HG02981 (cell line): ENCODE measurements around the gene C4orf36.
A peak's percentile ranks its signal among the peaks of the same experiment; 100 is the strongest.
"Not testable (repeated sequence)": the region's sequence is repeated elsewhere in the genome, so short reads cannot be mapped to it uniquely, and the experiment has no call there.

Experiments used
- ATAC-seq: cut with Tn5 transposase; IDR thresholded peaks from one replicate; pipeline ENCODE4 v1.9.1; 2021; ENCODE audit warnings: mild to moderate bottlenecking, moderate library complexity; ENCODE audit not compliant: unreplicated experiment

Gene C4orf36

DNA sequence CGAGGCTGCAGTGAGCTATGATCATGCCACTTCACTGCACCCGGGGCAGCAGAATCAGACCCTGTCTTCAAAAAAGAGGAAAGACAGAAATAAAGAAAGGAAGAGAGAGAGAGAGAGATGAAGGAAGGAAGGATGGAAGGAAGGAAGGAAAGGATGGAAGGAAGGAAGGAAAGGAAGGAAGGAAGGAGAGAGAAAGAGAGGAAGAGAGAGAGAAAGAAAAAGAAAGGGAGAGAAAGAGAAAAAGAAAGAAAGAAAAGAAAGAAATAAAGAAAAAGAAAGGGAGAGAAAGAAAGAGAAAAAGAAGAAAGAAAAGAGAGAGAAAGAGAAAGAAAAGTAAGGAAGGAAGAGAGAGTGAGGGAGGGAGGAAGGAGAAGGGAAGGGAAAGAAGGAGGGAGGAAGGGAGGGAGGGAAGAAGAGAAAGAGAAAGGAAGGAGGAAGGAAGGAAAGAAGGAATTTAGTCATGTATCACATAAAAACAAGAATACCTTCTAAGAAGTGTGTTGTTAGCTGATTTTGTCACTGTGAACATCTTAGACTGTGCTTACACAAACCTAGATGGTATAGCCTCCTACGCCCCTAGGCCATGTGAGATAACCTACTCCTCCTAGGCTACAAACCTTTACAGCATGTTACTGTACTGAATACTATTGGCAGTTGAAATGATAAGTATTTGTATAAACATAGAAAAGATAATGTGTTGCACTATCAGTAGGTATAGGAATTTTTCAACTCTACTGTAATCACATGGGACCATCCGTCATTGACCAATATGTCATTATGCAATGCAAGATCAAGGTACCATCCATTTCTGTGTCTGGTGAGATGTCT is 25.2 kb upstream of the C4orf36 start:
- no peak for ATAC-seq

DNA sequence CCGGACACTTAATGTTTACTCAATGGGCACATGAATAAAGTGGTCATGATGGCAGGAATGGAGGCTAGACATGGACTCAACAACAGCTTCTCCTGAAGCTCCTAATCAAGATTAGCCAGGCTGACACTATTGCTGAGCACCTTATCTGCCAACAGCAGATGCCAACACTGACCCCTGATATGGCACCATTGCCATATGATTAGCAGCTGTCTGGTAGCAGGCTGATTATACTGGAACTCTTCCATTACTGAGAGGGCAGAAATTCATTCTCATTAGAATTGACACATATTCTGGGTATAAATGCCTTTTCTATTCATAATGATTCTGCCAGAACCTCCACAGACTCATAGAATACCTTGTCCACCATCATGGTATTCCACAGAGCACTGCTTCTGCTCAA is 24.2 kb upstream of the C4orf36 start:
- no peak for ATAC-seq

DNA sequence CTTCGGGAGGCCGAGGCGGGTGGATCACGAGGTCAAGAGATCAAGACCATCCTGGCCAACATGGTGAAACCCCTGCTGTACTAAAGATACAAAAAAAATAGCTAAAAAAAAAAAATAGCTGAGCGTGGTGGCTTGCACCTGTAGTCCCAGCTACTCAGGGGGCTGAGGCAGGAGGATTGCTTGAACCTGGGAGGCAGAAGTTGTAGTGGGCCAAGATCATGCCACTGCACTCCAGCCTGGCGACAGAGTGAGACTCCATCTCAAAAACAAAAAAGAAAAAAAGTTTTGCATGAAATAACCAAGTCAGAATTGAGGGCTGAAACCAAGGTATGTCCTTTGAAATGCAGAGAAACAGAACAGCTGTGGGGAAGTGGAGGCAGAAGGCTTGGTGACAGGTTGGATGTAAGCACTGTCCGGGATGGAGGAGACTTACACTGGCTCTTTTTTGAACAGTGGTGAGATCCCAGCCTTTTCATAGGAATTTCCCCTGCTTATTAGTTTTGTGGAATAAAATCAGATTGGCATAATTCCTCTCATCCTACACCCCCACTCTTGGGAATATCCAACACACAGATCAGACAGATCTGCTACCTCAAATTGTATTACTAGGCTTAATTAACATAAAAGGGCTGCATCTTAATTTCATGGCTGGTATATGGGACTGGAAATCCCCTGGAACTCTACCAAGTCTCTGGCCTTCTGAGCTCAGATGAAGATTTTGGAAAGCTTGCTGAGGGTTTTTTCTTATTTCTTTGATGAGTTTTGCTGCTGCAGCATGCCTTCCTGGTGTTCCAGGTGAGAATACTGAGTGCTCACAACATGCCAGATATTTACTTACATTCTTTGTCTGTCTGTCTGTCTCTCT is 18.8 kb upstream of the C4orf36 start:
- ATAC-seq, result no peak

DNA sequence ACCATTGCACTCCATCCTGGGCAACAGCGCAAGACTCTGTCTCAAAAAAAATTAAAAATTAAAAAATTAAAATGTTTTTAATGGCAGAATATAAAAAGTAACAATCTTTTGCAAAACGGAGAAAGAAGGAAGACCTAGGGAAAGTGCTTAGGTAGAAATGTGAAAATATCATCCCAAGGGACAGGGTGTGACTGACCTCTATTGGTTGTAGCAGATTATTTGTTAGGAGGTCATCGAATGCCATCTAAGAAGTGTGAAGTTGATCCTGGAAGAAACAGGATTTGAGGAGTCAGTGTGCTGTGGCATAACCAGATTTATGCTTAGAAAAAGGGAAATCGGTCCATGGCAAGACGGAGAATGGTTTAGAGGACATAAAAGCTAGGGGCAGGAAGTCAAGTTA is 18.1 kb upstream of the C4orf36 start:
- no peak for ATAC-seq

DNA sequence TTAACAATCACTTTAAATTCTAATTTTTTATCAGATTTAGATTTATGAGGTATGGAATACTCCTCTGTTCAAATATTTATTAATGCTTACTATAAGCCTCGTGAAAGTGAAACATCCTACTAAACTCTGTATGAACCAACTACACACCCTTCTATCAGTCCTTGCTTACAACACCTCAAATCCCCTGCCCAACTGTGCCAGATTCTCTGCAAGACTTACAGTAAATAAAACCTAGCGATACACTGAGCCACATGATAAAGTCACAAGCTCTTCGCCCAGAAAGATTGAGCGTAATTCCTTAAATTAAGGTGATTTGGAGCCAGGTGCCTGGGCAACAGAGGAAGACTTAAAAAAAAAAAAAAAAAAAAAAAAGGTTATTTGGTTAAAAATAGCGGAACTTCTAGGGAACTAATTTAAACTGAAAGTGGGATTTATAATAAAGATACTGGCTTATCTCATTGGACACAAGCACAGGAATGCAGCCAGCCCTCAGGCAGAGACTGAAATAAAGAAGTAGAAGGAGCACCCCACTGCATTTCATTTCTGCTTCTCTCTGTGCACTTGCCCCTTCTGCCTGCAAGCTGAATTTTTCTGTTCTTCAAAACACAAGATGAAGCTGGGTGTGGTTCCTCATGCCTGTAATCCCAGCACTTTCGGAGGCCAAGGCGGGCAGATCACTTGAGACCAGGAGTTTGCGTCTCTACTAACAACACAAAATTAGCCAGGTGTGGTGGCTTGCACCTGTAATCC is 17.5 kb upstream of the C4orf36 start:
- ATAC-seq, result no peak

DNA sequence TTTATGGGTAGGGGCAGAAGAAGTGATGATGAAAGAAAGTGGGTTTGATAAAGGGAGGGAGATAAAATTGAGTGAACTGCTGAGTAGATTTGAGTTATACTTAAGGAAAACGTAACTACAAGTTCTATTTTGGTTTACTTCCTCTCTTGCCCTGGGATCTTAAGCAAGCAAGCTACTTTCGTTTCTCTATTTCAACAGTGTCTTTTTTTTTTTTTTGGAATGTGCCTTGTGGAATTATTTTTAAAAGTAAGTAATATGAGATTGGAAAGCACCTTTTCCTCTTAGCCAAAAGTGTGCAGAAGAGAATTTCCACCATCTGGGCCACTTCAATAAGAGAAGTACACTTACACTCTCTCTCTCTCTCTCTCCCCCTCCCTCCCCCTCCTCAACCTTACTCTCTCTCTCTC is 16.0 kb upstream of the C4orf36 start:
- no peak for ATAC-seq

DNA sequence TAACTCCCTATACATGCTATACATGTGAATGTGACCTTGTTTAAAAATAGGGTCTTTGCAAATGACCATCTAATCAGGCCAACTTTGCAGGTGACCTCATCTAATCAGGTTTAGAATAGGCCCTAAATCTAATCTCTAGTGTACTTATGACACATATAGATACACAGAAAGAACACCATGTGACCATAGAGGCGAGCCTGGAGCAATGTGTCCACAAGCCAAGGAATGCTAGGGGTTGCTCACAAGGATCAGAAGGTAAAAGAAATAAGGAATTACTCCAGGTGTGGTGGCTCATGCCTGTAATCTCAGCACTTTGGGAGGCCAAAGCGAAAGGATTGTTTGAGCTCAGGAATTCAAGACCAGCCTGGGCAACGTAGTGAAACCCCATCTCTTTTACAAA is 9.6 kb upstream of the C4orf36 start:
- ATAC-seq, result no peak

DNA sequence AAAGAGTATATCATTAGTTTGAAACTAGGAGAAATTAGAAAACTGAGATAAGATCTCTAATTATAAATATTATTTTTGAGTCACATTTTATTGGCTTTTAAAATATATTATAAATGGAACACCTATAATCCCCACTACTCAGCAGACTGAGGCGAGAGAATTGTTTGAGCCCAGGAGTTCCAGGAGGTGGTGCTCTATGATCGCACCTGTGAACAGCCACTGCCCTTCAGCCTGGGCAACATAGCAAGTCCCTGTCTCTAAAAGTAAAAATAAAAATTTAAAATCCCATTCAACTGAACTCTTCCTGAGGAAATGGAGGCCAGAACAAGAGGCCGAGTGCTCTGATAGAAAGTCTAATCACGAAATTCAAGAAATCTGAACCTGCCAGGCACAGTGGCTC is 6.3 kb upstream of the C4orf36 start:
- no peak for ATAC-seq

DNA sequence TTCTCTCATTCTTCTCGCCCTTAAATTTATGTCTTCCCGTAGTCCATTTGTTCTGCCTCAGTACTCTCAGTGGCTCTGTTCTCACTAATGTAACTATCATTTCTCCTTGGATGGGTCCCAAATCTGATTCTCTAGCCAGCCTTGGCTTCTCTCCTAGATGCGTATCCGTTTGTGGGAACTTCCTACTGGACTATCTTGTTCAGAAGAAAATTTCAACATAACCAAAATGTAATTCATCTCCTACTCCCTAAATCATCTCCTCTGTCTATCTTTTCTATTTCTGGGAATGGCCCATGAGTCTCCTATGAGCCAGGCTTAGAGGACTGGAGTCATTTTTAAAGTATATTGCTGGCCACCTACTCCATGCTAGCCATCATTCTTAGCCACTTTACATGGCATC is 4.4 kb upstream of the C4orf36 start:
- no peak for ATAC-seq

DNA sequence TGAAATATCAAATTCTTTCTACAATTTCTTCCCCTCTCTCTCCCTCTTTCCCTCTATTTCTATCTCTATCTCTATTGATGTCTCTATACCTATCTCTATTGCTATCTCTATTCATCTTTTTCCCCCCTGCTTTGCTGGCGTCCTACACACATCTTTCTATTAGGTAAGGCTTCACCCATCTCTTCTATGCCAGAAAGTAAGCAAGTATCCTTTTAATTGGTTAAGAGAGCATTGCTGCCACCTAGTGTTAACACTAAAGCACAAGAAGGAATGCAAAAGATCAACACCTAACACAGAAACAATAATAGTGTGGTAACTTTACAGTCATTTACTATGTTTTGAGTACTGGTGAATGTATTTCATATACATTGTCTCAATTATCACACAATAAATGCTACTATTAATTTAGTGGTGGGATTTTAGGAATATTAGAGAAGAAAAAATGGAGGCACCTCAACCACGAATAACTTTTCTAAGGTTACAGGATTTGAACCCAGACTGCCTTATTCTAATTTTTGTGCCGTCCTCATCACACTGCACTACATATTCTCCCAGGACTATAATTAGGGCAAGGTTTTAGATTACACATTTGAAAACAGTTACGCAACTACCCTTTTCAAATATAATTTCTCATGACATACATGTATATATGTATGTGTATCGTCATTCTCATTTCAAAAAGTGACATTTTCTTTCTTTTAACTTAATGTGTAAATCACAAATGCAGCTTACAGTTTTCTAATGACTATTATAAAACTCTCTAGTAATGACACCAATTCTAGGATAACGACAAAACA is 3.7 kb upstream of the C4orf36 start:
- peak; percentile 50 for ATAC-seq

DNA sequence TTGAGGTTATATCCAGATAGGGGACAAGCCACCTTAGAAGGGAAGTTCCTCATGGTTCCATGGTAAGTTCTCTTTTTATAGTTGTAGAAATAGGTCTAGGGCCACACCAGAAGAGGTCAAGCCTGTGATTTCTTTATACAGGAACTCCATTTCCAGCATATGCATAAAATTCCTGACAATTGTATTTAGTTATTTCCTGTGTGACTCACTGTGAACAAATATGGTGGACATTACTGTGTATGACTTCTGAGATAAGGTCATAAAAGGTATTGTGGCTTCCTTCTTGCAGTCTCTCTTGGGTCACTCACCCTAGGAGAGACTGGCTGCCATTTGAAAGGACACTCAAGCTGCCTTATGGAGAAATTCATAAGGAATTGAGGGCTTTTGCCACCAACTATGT is 2.2 kb upstream of the C4orf36 start:
- no peak for ATAC-seq

DNA sequence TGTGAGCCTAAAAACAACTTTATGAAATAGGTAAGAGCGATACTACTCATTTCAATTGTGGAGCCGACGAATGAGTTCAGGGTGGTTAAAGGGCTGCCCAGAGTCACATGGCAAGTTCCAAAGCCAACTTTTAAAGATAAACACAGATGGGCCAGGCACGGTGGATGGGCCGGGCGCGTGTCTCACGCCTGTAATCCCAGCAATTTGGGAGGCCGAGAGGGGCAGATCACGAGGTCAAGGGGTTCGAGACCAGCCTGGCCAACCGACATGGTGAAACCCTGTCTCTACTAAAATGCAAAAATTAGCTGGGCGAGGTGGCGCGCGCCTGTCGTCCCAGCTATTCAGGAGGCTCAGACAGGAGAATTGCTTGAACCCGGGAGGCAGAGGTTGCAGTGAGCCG is 914 bp upstream of the C4orf36 start:
- no peak for ATAC-seq

DNA sequence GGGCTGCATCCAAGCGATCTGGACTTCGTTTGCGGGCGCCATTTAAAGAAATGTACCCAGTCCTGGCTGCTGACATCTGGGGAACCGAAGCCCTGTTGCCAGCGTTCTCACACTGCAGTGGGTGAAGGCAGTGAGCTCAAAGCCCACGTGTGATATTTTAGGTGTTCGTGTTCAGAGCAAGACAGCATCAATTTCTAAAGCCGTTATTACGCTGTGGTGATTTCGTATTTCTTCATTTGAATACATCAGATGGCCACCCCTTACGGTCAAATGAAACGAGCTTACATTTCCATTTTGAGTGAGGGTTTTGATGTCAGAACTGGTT is 376 bp upstream of the C4orf36 start:
- ATAC-seq, result peak; percentile 13

DNA sequence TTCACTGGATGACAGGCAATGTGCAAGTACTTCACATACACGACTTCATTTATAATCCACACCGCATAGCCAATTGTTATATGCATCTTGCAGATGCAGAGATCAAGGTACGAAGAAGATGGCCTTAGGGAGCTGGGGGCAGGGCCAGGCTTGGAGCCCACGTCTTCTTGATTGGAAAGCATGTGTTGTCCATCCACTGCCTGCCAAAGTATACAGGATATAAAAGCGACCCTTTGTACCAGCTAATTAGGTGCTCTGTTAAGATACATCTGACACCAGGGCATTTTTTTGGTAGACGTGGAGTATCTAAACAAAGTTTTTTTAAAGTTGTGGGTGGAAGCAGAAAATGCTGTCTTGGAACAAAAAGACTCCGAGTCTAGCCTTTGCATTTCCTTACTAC is 1.4 kb downstream of the C4orf36 start:
- no peak for ATAC-seq

DNA sequence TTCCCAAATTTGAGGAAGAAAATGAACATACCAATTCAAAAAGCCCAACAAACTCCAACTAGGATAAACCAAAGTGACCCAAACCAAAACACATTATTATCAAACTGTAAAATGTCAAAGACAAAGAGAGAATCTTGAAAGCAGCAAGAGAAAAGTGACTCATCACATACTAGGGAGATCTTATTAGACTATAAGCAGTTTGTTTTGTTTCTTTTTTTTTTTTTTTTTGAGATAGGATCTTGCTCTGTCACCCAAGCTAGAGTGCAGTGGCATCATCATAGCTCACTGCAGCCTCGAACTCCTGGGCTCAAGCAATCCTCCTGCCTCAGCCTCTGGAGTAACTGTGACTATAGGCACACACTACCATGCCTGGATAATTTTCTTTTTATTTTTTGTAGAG is 12.6 kb downstream of the C4orf36 start:
- no peak for ATAC-seq

DNA sequence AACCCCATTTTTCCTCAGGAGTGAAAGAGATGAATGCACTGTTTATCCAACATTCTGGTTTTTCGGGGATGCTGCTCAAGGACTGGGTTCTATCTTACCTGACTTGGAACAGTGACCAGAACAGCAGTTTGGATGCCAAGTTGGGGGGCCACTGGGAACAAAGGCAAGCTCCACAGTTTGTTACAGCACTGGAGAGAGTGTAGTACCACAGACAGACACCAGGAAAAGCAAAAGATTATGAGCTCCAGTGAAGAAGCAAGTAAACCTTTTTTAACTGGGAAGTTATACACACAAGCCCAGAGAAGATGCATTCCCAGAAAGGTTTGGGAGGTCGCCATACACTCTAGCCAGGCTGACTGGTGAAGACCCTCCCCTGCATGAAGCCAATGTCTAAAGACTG is 13.6 kb downstream of the C4orf36 start:
- ATAC-seq, result no peak

DNA sequence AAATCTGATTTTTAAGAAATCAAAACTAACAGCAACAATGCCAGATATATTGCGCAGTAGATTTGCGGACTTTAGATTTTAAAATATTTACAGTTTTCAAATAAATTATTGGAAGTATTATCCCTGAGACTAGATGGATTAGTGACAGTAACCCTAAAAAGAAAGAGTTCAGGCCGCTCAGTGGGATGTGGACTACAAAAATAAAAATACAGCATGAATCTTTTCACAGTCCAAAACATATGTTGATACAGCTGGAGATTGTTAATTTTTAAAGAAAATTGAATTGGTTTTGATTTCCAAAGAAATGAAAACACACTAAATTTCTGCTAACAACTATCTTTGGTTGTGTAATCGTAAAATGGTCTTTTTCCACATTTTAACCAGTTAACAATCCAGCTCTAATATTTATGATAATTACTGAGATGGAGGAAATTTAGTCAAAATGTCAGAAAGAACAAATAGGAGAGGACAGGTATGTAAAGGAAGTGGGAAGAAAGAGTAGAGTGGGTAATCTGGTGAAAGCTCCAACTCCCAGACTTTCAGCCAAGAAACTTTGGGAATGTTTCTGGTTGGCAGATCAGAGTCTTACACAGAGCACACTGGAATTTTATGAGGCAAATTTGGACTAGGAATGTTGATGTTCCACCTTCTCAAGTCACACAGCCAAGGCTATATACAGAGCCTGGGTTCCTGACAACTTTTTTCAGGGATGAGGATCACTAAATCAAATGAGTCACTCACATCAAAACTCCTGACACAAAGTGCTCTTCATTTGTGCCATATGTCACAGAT is 15.1 kb downstream of the C4orf36 start:
- ATAC-seq, result no peak

DNA sequence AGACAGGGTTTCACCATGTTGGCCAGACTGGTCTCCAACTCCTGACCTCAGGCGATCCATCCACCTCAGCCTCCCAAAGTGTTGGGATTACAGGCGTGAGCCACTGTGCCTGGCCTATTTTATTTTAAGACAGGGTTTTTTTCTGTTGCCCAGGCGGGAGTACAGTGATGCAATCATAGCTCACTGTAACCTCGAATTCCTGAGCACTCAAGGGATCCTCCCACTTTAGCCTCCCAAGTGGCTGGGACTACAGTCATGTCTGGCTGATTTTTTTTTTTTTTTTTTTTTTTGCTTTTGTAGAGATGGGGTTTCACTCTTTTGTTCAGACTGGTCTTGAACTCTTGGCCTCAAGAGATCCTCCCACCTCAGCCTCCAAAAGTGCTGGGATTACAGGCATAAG is 16.8 kb downstream of the C4orf36 start:
- ATAC-seq, result not testable (repeated sequence)

DNA sequence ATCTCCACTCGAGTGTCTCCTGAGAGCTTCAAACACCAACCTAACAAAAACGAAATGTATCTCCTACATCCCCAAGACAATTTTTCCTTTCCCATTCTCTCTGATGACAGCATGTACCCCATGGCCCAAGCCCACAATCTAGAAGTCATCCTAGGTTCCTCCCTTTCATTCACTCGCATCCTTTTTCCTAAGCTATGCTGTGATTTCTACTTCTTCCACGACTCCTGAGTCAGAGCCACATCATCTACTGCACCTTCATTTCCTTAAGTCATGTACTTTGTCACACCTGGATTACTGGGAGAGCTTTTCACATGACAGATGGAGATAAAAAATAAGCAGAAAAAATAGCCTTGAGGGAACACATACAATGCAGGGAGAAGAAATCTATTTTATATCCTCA is 20.1 kb downstream of the C4orf36 start:
- ATAC-seq, result no peak

DNA sequence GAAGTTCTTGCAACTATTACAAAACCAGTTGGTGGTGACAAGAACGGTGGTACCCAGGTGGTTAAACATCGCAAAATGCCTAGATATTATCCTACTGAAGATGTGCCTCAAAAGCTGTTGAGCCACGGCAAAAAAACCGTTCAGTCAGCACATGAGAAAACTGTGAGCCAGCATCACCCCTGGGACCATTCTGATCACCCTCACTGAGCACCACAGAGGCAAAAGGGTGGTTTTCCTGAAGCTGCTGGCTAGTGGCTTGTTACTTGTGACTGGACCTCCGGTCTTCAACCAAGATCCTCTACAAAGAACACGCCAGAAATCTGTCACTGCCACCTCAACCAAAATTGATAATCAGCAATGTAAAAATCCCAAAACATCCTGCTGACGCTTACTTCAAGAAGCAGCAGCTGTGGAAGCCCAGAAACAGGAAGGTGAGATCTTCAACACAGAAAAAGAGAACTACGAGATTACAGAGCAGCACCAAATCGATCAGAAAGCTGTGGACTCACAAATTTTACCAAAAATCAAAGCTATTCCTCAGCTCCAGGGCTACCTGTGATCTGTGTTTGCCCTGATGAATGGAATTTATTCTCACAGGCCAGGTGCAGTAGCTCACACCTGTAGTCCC is 21.7 kb downstream of the C4orf36 start:
- no peak for ATAC-seq
